Keratinocyte (primary cell): ENCODE results near the gene SIGLEC5. TPM values are rescaled to one million over a fixed set of nuclear protein-coding genes. Genes with fewer than 3 reads are reported as not detected.
A peak's percentile ranks its signal among the peaks of the same experiment; 100 is the strongest.

ENCODE experiments used
- DNase-seq: peaks from one replicate; pipeline ENCODE4 v3.0.0-alpha.2; 2011; ENCODE audit warnings: low read depth, missing footprints, low spot score
- FAIRE-seq: peaks from 2 replicates; lab custom pipeline; 2011; peaks lifted over from hg19 to GRCh38; lab: Jason Lieb, UNC
- H2AFZ ChIP-seq: 2 replicates; pipeline ENCODE4 v1.6.0; 2012; ENCODE audit warnings: low read length, control low read depth, inconsistent platforms; ENCODE audit not compliant: control insufficient read depth
- H3K27ac ChIP-seq: 2 replicates; pipeline ENCODE4 v1.5.1; 2011; ENCODE audit warnings: low read length; ENCODE audit not compliant: control insufficient read depth, insufficient read depth
- H3K27me3 ChIP-seq: 3 replicates; pipeline ENCODE4 v1.6.0; 2011; ENCODE audit warnings: low read length; ENCODE audit not compliant: control insufficient read depth, insufficient read depth; ENCODE audit errors: extremely low read depth
- H3K36me3 ChIP-seq, 2 experiments: 2 replicates in 1 of 2; 3 replicates in 1 of 2; pipeline ENCODE4 v1.5.1; 2011; ENCODE audit warnings: low read length in 2 of 2, mild to moderate bottlenecking in 1 of 2; ENCODE audit not compliant: control insufficient read depth in 2 of 2, insufficient read depth in 2 of 2; ENCODE audit errors: extremely low read depth in 1 of 2
- H3K4me1 ChIP-seq: 3 replicates; pipeline ENCODE4 v1.5.1; 2011; ENCODE audit warnings: low read length; ENCODE audit not compliant: control insufficient read depth, insufficient read depth; ENCODE audit errors: extremely low read depth
- H3K4me2 ChIP-seq: 3 replicates; pipeline ENCODE4 v1.6.0; 2011; ENCODE audit warnings: low read depth, low read length; ENCODE audit not compliant: control insufficient read depth, insufficient read depth; ENCODE audit errors: extremely low read depth
- H3K4me3 ChIP-seq, 3 experiments: fragments of 200-600 bp in 1 of 3; sonication (generic) in 1 of 3; 2 replicates in 2 of 3; 3 replicates in 1 of 3; pipeline ENCODE4 v1.5.1; 2011 to 2016; ENCODE audit warnings: low read length in 3 of 3, mild to moderate bottlenecking in 3 of 3, control low read depth in 2 of 3, inconsistent platforms in 1 of 3, low read depth in 1 of 3, mixed read lengths in 1 of 3, mixed run types in 1 of 3, moderate library complexity in 1 of 3; ENCODE audit not compliant: control insufficient read depth in 2 of 3, insufficient read depth in 2 of 3; ENCODE audit errors: extremely low read depth in 1 of 3
- H3K79me2 ChIP-seq: 2 replicates; pipeline ENCODE4 v1.6.0; 2012; ENCODE audit warnings: low read length; ENCODE audit not compliant: control insufficient read depth, insufficient read depth
- H3K9ac ChIP-seq: 3 replicates; pipeline ENCODE4 v1.6.0; 2011; ENCODE audit warnings: low read length; ENCODE audit not compliant: control insufficient read depth, insufficient read depth; ENCODE audit errors: extremely low read depth
- H3K9me1 ChIP-seq: 3 replicates; pipeline ENCODE4 v1.6.0; 2011; ENCODE audit warnings: low read length; ENCODE audit not compliant: control insufficient read depth, insufficient read depth; ENCODE audit errors: extremely low read depth
- H3K9me3 ChIP-seq: 2 replicates; pipeline ENCODE4 v1.5.1; 2012; ENCODE audit warnings: low read depth, low read length; ENCODE audit not compliant: control insufficient read depth
- H4K20me1 ChIP-seq: 3 replicates; pipeline ENCODE4 v1.6.0; 2011; ENCODE audit warnings: low read length; ENCODE audit not compliant: control insufficient read depth, insufficient read depth; ENCODE audit errors: extremely low read depth
- EZH2 ChIP-seq: IDR thresholded peaks from one replicate; pipeline ENCODE4 v1.6.1; 2012; ENCODE audit warnings: inconsistent platforms, mild to moderate bottlenecking, low read length, moderate library complexity
- dilution Hi-C: fragments of 300-500 bp; cut with MboI; formaldehyde crosslinking; loops from one replicate; pipeline ENCODE4 v1.7.0; 2020; ENCODE audit warnings: low sequenced_read_pairs; ENCODE audit not compliant: extremely low pct_ligation_motif_present
- polyA plus RNA-seq, 5 experiments: library from polyadenylated mRNA; depleted of rRNA in 3 of 5; stranded (reverse) in 3 of 5; stranded (forward) in 1 of 5; unstranded in 1 of 5; fragments of >200 nt; gene quantifications; 1 replicate in 1 of 5; 2 replicates in 3 of 5; 3 replicates in 1 of 5; pipeline versions ENCODE4 v1.2.1 to v1.2.3, GENCODE V29; 2011 to 2012; ENCODE audit warnings: missing spikeins in 2 of 5, low read depth in 1 of 5, low replicate concordance in 1 of 5
- TF ChIP-seq, protein P1 (sequence below), 3 experiments: IDR thresholded peaks in 1 of 3; conservative IDR thresholded peaks in 1 of 3; optimal IDR thresholded peaks in 1 of 3; 2 replicates in 2 of 3; 3 replicates in 1 of 3; pipeline versions ENCODE3 to v1.5.1; 2011; ENCODE audit warnings: low read length in 3 of 3, mild to moderate bottlenecking in 3 of 3, moderate library complexity in 2 of 3, control low read depth in 1 of 3, inconsistent platforms in 1 of 3; ENCODE audit not compliant: insufficient read depth in 2 of 3; ENCODE audit errors: extremely low read depth in 1 of 3

Gene SIGLEC5
- polyA plus RNA-seq, 1 donor (not counting 4 experiments of a cell fraction or from before 2014, with no cell fraction given): not detected

DNA sequence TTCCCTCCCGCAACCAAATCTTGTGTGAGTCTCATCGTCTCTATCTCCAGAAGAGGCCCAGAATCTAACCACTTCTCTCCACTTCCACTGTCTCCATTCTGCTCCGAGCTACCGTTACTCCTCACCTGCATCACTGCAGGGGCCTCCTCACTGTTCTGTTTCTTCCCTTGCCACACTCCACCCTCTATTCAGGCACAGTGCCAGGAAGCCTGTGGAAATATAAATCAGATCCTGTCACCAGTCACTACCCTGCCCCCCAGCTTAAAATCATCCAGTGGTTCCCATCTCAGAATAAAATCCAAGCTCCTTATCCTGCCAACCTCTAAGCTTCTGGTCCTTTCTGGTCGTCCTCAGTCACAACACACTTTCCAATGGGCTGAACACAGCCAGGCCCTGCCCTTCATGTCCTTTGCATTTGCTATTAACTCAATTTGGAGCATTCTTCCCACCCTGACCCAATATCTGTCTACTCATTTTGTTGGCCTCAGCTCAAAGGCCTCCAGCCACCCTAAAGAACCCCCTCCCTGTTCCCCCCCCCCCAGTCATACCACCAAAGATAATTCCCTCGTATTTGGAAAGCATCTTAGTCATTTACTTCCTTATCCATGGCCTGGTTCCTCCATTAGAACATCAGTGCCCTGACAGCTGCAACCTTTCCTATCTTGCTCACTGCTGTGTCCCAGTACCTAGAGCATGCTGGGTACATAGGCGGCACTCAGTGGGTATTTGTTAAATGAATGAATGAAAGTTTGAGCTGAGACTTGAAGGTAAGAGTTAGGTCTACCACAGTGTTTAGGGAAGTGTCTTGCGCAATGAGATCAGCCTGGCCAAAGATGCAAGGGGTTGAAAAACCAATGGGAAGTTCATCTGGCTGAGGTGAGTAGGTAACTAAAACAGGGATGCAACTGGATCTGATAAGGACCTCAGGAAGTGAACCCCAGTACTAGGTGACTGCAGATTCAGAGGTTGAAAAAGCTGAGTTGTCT, 34.7 kb downstream of the SIGLEC5 start:
- Histone ChIP-seq H3K4me1 (peaks cover 10% of the 10 kb centered on the region), H4K20me1 (no peaks in the 10 kb centered on the region), H3K9ac (no peak overlapping the region), H3K4me3 (peak overlapping the region; percentile 51 to 71 (median 70)), H3K79me2 (no peaks in the 10 kb centered on the region), H3K9me1 (no peaks in the 10 kb centered on the region), H3K27ac (no peak overlapping the region), H2AFZ (peak overlapping the region; percentile 99), H3K27me3 (peaks cover under 1% of the 10 kb centered on the region), H3K4me2 (peak overlapping the region; percentile 75), H3K36me3 (no peaks in the 10 kb centered on the region), H3K9me3 (no peaks in the 10 kb centered on the region)
- no peak for DNase-seq
- TF ChIP-seq, protein P1, sequence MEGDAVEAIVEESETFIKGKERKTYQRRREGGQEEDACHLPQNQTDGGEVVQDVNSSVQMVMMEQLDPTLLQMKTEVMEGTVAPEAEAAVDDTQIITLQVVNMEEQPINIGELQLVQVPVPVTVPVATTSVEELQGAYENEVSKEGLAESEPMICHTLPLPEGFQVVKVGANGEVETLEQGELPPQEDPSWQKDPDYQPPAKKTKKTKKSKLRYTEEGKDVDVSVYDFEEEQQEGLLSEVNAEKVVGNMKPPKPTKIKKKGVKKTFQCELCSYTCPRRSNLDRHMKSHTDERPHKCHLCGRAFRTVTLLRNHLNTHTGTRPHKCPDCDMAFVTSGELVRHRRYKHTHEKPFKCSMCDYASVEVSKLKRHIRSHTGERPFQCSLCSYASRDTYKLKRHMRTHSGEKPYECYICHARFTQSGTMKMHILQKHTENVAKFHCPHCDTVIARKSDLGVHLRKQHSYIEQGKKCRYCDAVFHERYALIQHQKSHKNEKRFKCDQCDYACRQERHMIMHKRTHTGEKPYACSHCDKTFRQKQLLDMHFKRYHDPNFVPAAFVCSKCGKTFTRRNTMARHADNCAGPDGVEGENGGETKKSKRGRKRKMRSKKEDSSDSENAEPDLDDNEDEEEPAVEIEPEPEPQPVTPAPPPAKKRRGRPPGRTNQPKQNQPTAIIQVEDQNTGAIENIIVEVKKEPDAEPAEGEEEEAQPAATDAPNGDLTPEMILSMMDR (optimal IDR thresholded peaks at IDR 0.05 in 1 of 3, IDR thresholded peaks at IDR 0.05 in 1 of 3, conservative IDR thresholded peaks at IDR 0.05 in 1 of 3; ENCODE audit: extremely low read depth in 1 of 3, insufficient read depth in 2 of 3, low read length in 3 of 3): no peak
- TF ChIP-seq EZH2: no peak
- dilution Hi-C loops: no loop called here
- FAIRE-seq: no peak

DNA sequence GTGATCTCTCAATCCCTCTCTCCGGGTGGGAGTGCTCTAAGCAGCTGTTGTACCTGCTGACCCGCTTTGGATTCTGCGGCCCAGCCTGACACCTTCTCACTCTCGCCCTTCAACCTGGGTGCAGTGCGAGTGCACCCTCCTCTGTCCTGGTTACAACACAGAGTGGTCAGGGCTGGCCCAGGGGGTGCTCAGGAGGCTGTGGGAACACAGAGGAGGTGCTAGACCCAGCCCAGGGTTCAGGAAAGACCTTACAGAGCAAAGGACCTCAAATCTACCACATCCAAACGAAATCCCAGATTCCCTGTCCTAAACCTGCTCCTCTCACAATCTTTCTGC, 35.5 kb downstream of the SIGLEC5 start:
- Histone ChIP-seq H3K4me1 (peaks cover 10% of the 10 kb centered on the region), H3K4me3 (peak overlapping the region; percentile 51 to 71 (median 70)), H3K79me2 (no peaks in the 10 kb centered on the region), H3K4me2 (peak overlapping the region; percentile 75), H3K9me1 (no peaks in the 10 kb centered on the region), H3K27ac (peak overlapping the region; percentile 33), H3K36me3 (no peaks in the 10 kb centered on the region), H2AFZ (peak overlapping the region; percentile 99), H3K9me3 (no peaks in the 10 kb centered on the region), H4K20me1 (no peaks in the 10 kb centered on the region), H3K27me3 (no peaks in the 10 kb centered on the region), H3K9ac (peak overlapping the region; percentile 70)
- no peak for TF ChIP-seq EZH2
- TF ChIP-seq, protein P1 (optimal IDR thresholded peaks at IDR 0.05 in 1 of 3, IDR thresholded peaks at IDR 0.05 in 1 of 3, conservative IDR thresholded peaks at IDR 0.05 in 1 of 3; ENCODE audit: extremely low read depth in 1 of 3, insufficient read depth in 2 of 3, low read length in 3 of 3): no peak
- DNase-seq (no peak), FAIRE-seq (no peak)
- dilution Hi-C loops: no loop called here
